SJSA1 (cell line): ENCODE data around the gene ZNF496. TPM values are rescaled to one million over a fixed set of nuclear protein-coding genes. Genes with fewer than 3 reads are reported as not detected.

ENCODE experiments used
- DNase-seq, 2 experiments: peaks; one replicate each; pipeline ENCODE4 v3.0.0-alpha.2; 2015 to 2020; ENCODE audit warnings: low spot score in 2 of 2, low read depth in 1 of 2
- H3K27ac ChIP-seq: fragments of 250-450 bp; sonication (Bioruptor Pico); 2 replicates; pipeline ENCODE4 v1.5.1; 2020; ENCODE audit warnings: mild to moderate bottlenecking, moderate library complexity
- H3K27me3 ChIP-seq: fragments of 250-450 bp; sonication (Bioruptor Pico); replicated peaks from 2 replicates; pipeline ENCODE4 v1.5.1; 2020; ENCODE audit warnings: mild to moderate bottlenecking, moderate library complexity
- H3K36me3 ChIP-seq: fragments of 250-450 bp; sonication (Bioruptor Pico); 2 replicates; pipeline ENCODE4 v1.5.1; 2020; ENCODE audit warnings: mild to moderate bottlenecking
- H3K4me1 ChIP-seq: fragments of 250-450 bp; sonication (Bioruptor Pico); replicated peaks from 2 replicates; pipeline ENCODE4 v1.6.1; 2021; ENCODE audit warnings: mild to moderate bottlenecking
- H3K4me3 ChIP-seq: fragments of 250-450 bp; sonication (Bioruptor Pico); 2 replicates; pipeline ENCODE4 v1.5.1; 2020; ENCODE audit warnings: mild to moderate bottlenecking
- H3K9me3 ChIP-seq: fragments of 250-450 bp; sonication (Bioruptor Pico); replicated peaks from 2 replicates; pipeline ENCODE4 v1.5.1; 2020; ENCODE audit warnings: mild to moderate bottlenecking
- total RNA-seq: library from RNA; depleted of rRNA; stranded (reverse); fragments of >200 nt; shearing (Covaris generic); gene quantifications from 2 replicates; pipeline ENCODE4 v1.2.3, GENCODE V29; 2014

The ZNF496 gene
- total RNA-seq, 1 experiment from 2014 or later: 23.8 TPM

- Histone ChIP-seq H3K36me3 (peaks cover 66% of the 10 kb centered on the region), H3K27me3 (no peaks in the 10 kb centered on the region), H3K27ac (peak overlapping the region; percentile 78)
These were observed 1.0 kb downstream of the ZNF496 start for GRCh38 chr1:247330548-247331171.

GRCh38 chr1:247329097-247329617, 2.5 kb downstream of the ZNF496 start:
- Histone ChIP-seq H3K27me3 (no peaks in the 10 kb centered on the region), H3K4me3 (no peak overlapping the region), H3K27ac (no peak overlapping the region), H3K36me3 (peaks cover 74% of the 10 kb centered on the region), H3K9me3 (no peaks in the 10 kb centered on the region), H3K4me1 (peaks cover 19% of the 10 kb centered on the region)
- no peak for DNase-seq

More at GRCh38 chr1:247330548-247331171, 1.0 kb downstream of the ZNF496 start:
- DNase-seq: no peak
- Histone ChIP-seq H3K9me3 (no peaks in the 10 kb centered on the region), H3K4me3 (peak overlapping the region; percentile 97), H3K4me1 (peaks cover 19% of the 10 kb centered on the region)

DNA sequence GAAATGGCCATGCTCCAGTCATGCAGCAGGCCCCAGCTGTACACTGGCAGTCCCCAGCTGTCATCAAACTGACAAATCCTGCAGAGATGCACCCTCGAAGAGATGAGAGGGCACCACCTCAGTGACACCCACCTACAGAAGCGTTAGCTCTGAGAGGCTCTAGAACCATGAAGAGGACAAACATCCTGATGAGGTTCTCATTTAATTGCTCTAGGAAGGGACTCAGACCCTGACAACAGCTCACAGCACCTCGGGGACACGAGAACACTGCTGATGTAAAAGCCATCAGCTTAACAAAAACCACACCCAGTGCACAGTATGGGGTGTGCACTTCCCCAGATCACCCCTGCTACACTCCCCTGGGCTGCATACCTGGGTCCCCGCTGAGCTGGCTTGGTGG, 3.4 kb downstream of the ZNF496 start:
- Histone ChIP-seq H3K27me3 (no peaks in the 10 kb centered on the region), H3K4me3 (no peak overlapping the region), H3K36me3 (peaks cover 68% of the 10 kb centered on the region), H3K4me1 (peaks cover 19% of the 10 kb centered on the region), H3K9me3 (no peaks in the 10 kb centered on the region), H3K27ac (no peak overlapping the region)
- DNase-seq: no peak

GRCh38 chr1:247326411-247327130, 5.1 kb downstream of the ZNF496 start:
- H3K4me3 ChIP-seq: no peak overlapping the region
- no peaks in the 10 kb centered on the region for H3K27me3 ChIP-seq
- no peak overlapping the region for H3K27ac ChIP-seq
- peaks cover 77% of the 10 kb centered on the region for H3K36me3 ChIP-seq
- peaks cover 8% of the 10 kb centered on the region for H3K4me1 ChIP-seq
- no peaks in the 10 kb centered on the region for H3K9me3 ChIP-seq
- DNase-seq: no peak

- Histone ChIP-seq H3K27ac (no peak overlapping the region), H3K4me1 (no peaks in the 10 kb centered on the region), H3K36me3 (peaks cover 81% of the 10 kb centered on the region), H3K9me3 (no peaks in the 10 kb centered on the region), H3K27me3 (no peaks in the 10 kb centered on the region), H3K4me3 (no peak overlapping the region)
- no peak for DNase-seq
These were observed 6.7 kb downstream of the ZNF496 start for GRCh38 chr1:247324923-247325322.

- no peaks in the 10 kb centered on the region for H3K27me3 ChIP-seq
- H3K27ac ChIP-seq: no peak overlapping the region
- H3K4me3 ChIP-seq: no peak overlapping the region
- peaks cover 81% of the 10 kb centered on the region for H3K36me3 ChIP-seq
- no peaks in the 10 kb centered on the region for H3K4me1 ChIP-seq
- DNase-seq: no peak
- no peaks in the 10 kb centered on the region for H3K9me3 ChIP-seq
These were observed 7.4 kb downstream of the ZNF496 start for GRCh38 chr1:247324204-247324787.

- no peaks in the 10 kb centered on the region for H3K9me3 ChIP-seq
- no peaks in the 10 kb centered on the region for H3K4me1 ChIP-seq
- peaks cover 69% of the 10 kb centered on the region for H3K36me3 ChIP-seq
- no peak for DNase-seq
- H3K4me3 ChIP-seq: no peak overlapping the region
- no peaks in the 10 kb centered on the region for H3K27me3 ChIP-seq
- H3K27ac ChIP-seq: no peak overlapping the region
These were observed 8.6 kb downstream of the ZNF496 start for GRCh38 chr1:247322849-247323586.

GRCh38 chr1:247322442-247322841, 9.2 kb downstream of the ZNF496 start:
- H3K4me1 ChIP-seq: no peaks in the 10 kb centered on the region
- H3K36me3 ChIP-seq: peaks cover 66% of the 10 kb centered on the region
- no peak for DNase-seq
- no peaks in the 10 kb centered on the region for H3K27me3 ChIP-seq
- no peak overlapping the region for H3K4me3 ChIP-seq
- H3K27ac ChIP-seq: no peak overlapping the region
- H3K9me3 ChIP-seq: no peaks in the 10 kb centered on the region

- Histone ChIP-seq H3K36me3 (peaks cover 54% of the 10 kb centered on the region), H3K4me1 (no peaks in the 10 kb centered on the region), H3K27ac (no peak overlapping the region), H3K9me3 (no peaks in the 10 kb centered on the region), H3K27me3 (no peaks in the 10 kb centered on the region), H3K4me3 (no peak overlapping the region)
- no peak for DNase-seq
These were observed 14.0 kb downstream of the ZNF496 start for GRCh38 chr1:247317702-247318101.

DNA sequence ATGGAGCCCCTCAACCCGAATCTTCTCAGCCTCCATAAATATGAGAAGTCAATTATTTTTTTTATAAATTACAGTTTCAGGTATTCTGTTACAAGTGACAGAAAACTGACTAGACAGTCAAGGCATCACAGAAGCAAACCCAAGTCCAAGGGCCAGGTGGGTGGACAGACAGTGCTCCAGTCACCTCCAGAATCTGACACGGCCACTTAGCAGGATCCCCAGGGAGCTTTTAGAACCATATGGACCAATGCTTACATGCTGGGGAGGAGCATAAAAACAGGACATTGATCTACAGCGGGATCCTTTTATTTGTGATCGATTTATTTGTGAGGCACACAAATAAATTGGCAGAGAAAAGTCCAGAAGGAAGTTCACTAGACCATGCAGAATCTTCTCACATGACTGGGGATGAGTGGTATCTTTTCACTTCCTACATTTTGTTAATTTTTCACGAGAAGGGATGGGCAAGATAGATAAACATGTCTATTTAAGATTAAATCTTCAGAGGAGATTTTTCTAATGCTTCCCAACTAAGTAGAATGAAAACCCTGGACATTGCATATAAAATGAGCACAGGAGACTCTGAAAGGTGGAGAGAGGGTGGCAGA, 15.0 kb downstream of the ZNF496 start:
- no peak for DNase-seq
- H3K9me3 ChIP-seq: no peaks in the 10 kb centered on the region
- H3K27me3 ChIP-seq: no peaks in the 10 kb centered on the region
- H3K4me3 ChIP-seq: no peak overlapping the region
- no peaks in the 10 kb centered on the region for H3K4me1 ChIP-seq
- H3K36me3 ChIP-seq: peaks cover 44% of the 10 kb centered on the region
- no peak overlapping the region for H3K27ac ChIP-seq

- Histone ChIP-seq H3K36me3 (peaks cover 82% of the 10 kb centered on the region), H3K27ac (no peak overlapping the region)
- DNase-seq: no peak
These were observed 27.6 kb downstream of the ZNF496 start for GRCh38 chr1:247304031-247304430.

GRCh38 chr1:247303216-247303615, 28.5 kb downstream of the ZNF496 start:
- DNase-seq: no peak
- H3K27me3 ChIP-seq: no peaks in the 10 kb centered on the region
- no peaks in the 10 kb centered on the region for H3K9me3 ChIP-seq
- H3K36me3 ChIP-seq: peaks cover 77% of the 10 kb centered on the region
- no peak overlapping the region for H3K27ac ChIP-seq
- no peaks in the 10 kb centered on the region for H3K4me1 ChIP-seq
- no peak overlapping the region for H3K4me3 ChIP-seq

More at GRCh38 chr1:247304031-247304430, 27.6 kb downstream of the ZNF496 start:
- no peaks in the 10 kb centered on the region for H3K27me3 ChIP-seq
- H3K4me3 ChIP-seq: no peak overlapping the region
- H3K4me1 ChIP-seq: no peaks in the 10 kb centered on the region
- no peaks in the 10 kb centered on the region for H3K9me3 ChIP-seq

- Histone ChIP-seq H3K27me3 (no peaks in the 10 kb centered on the region), H3K27ac (no peak overlapping the region), H3K4me1 (no peaks in the 10 kb centered on the region), H3K4me3 (no peak overlapping the region), H3K36me3 (peaks cover 58% of the 10 kb centered on the region), H3K9me3 (no peaks in the 10 kb centered on the region)
- DNase-seq: no peak
These were observed 30.5 kb downstream of the ZNF496 start for GRCh38 chr1:247301176-247301540.
